HG02943 (cell line): Measurements from ENCODE around the gene CATSPERB.
"Not testable (repeated sequence)": the region's sequence is repeated elsewhere in the genome, so short reads cannot be mapped to it uniquely, and the experiment has no call there.

Source experiments
- ATAC-seq: cut with Tn5 transposase; IDR thresholded peaks from one replicate; pipeline ENCODE4 v1.9.1; 2021; ENCODE audit warnings: mild to moderate bottlenecking, low read depth, moderate library complexity; ENCODE audit not compliant: unreplicated experiment

The CATSPERB gene

DNA sequence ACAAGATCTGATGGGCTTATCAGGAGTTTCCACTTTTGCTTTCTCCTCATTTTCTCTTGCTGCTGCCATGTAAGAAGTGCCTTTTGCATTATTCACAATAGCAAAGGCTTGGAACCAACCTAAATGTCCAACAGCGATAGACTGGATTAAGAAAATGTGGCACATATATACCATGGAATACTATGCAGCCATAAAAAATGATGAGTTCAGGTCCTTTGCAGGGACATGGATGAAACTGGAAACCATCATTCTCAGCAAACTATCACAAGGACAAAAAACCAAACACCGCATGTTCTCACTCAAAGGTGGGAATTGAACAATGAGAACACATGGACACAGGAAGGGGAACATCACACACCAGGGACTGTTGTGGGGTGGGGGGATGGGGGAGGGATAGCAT is 137.9 kb downstream of the CATSPERB start:
- not testable (repeated sequence) for ATAC-seq

DNA sequence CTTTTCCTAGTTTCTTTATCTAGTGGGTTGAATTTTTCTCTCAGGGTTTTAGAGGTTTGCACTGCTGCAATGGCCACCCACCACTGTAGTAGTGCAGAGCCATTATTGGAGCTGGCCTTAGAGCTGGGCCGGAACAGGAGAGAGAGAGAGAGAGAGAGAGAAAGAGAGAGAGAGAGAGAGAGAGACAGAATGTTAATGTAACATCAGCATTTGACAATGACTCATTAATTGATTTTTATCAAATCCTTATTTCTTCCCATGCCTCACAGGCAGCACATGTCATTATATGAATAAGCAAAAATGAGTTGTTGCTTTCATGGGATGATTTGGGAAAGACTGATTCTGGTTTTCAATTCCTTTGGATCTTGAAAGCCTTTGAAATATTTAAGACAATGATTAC is 145.5 kb downstream of the CATSPERB start:
- ATAC-seq: no peak

DNA sequence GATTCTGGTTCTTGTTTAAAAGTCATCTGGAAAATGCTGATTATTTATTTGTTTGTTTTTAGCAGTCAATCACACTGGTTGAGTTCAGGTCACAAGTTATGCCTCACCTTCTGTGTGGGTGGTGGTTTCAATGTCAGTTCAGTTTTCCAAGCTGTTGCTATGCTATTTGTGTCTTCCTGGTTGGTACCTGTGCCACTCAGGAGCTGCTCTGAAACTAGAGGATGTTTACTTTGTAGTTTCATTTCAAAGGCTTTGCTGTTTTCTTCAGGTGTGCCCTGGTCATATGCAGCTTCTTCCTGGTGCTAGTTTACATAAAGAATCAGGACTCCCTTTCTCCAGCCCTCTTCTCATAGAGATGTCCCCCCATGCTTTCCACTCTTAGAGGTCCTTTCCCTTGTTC is 146.0 kb downstream of the CATSPERB start:
- ATAC-seq: no peak

DNA sequence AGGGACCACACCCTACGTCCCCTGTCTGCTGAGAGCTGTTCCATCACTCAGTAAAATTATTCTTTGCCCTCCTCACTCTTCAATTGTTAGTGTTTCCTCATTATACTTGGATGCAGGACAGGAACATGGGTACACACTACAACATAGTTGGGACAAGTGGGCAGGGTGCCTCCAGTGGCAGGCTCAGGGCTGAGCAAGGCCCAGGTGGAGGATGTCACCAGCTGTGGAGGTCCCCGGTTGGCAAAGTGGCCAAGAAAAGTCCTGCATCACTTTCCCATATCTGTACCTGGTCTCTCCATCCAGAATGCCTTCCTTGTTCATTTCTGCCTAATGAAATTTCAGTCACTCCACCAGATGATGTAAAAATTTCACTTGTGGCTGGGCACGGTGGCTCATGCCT is 149.1 kb downstream of the CATSPERB start:
- no peak for ATAC-seq

DNA sequence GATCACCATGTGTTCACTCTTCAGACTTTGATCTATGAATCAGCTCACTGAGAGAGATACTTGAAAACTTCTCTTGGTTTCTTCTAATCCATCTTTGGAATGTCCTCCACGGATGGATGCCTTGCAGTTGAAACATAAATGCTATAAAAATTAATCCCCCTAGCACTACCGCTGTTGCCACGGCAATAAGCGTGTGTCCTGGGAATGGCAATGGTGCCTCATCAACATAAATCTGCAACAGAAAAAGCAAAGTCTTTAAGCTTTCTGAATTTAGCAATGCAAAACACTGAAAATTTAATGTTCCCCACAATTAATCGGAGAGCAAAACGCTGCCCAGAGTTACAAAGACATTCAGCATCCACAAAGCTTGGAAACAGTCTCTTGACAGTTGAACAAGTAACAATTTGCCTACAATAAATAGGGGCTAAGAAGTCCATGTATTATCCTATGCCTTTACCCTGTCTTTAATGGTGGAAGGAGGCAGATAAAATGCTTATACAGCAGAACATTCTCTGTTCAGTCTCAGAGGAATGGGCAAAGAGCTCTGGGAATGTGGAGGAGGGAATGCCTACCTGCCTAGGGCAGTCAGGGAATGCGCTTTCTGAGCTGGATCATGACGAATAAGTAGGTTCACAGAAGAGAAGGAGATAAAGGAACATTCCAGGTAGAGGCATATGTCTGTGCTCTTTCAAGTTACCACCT is 150.9 kb downstream of the CATSPERB start:
- ATAC-seq: no peak

DNA sequence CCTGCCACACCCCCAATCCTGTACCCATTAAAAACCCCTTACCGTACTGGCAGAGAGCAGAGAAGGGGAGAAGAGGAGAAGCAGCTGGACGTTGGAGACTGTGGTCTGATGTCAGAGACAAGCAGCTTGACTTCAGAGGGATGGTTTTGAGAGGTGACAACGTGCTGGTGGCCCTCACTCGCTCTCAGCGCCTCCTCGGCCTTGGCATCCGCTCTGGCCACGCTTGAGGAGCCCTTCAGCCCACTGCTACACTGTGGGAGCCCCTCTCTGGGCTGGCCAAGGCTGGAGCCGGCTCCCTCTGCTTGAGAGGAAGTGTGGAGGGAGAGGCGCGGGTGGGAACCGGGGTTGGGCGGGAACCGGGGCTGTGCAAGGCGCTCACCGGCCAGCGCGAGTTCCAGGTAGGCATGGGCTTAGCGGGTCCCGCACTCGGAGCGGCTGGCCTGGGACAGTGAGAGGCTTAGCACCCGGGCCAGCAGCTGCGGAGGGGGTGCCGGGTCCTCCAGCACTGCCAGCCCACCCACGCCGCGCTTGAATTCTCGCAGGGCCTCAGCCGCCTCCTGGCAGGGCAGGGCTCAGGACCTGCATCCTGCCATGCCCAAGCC is 154.2 kb downstream of the CATSPERB start:
- no peak for ATAC-seq

DNA sequence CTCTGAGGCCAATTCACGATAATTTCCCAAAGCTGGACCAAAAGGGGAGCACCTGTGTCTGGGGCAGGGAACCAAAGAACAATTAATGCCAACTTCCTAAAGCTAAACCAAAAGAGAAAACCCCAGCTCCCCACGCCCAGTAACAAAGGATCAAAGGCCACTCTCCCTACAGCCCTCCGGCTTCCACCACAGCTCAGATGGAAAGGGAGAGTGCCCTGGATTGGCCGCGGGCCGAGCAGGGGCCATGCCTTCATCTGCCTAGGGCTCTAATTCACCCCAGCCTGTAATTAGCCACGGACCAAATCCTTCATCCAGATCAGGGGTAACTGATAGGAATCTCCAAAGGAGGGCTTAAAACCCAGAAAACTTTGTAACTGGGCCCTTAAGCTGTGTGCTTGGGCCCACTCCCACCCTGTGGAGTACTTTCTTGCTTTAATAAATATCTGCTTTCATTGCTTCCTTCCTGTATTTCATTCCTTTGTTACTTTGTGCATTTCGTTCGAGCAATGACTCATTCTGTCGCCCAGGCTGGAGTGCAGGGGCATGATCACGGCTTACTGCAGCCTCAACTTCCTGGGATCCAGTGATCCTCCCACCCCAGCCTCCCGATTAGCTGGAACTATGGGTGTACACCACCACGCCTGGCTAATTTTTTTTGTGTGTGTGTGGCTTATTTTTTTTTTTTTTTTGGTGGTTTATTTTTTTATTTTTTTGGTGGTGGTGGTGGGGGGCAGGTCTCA is 156.2 kb downstream of the CATSPERB start:
- ATAC-seq: no peak

DNA sequence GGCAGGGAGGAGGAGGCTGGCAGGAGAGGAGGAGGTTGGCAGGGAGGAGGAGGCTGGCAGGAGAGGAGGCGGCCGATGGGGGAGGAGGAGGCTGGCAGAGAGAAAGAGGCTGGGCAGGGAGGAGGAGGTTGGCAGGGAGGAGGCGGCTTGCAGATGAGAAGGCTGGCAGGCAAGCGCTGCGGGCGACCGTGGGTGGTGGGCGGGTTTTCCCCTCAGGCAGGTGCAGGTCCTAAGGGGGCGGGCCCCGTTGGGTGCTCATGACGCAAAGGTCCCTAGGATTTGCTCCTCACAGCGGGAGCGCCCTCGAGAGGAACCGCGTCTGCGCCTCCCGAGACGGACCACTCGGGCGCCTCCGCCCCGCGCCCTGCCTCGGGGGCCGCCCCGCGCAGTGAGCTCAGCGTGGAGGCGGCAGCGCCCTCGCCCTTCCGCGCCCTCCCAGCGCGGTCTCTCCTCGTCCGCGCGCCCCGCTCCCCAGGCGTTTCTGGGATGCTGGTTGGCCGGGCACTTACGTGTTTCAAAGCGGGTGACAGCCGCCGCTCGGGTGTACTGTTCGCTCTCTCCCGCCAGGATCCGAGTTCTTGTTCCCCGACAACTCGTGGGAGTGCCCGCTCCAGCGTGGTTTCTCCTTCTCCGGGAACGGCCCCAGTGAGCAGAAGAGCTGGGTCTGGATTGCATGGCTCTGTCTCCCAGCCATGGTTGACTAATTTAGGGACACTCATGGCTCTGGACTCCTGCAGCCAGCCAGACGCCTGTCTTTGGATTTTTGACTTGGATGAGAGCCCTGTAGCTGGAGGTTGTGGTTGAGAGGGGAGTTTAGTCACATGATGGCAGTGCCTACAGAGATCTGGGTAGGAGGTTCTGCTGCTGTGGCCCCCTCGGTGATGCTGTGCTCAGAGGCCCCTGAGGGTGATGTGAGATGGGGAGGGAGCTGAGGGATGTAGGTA is 157.7 kb downstream of the CATSPERB start:
- ATAC-seq: no peak

DNA sequence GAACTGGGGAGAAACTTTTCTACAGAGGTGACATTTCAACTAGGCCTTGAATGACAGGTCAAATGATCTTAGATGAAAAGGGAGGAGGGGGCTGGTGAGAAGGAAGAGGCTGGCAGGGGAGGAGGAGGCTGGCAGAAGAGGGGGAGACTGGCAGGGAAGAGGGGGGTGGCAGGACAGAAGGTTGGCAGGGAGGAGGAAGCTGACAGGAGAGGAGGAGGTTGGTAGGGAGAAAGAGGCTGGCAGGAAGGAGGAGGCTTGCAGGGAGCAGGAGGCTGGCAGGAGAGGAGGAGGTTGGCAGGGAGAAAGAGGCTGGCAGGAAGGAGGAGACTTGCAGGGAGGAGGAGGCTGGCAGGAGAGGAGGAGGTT is 158.4 kb downstream of the CATSPERB start:
- no peak for ATAC-seq

DNA sequence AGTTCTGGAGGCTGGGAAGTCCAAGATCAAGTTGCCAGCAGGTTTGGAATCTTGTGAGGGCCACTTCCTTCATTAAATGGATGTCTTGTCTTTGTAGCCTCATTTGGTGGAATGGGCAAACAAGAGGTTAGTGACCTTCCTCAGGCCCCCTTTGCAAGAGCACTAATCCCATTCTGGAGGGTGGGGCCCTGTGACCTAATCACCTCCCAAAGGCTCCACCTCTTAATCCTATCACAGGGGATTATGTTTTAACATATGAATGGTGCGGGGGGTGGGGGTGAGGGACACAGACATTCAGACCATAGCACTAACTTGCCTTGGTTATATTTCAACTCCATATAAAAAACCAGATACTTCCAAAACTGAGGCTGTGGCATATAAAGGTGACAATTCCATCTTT is 161.9 kb downstream of the CATSPERB start:
- ATAC-seq: no peak

DNA sequence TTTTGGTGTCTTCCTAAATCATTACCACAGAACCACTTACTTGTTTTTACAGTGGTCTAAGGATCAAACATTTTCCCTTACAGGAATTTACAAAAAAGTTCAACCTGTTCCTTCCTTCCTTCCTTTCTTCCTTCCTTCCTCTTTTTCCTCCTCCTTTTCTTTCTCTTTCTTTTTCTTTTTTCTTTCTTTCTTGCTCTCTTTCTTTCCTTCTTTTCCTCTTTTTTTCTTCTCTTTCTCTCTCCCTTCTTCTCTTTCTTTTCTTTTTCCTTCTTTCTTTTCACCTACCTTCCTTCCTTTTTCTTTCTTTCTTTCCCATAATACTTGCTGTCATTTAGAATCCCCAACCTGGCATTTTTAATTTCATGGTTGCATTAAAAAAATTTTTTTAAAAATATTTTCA is 162.6 kb downstream of the CATSPERB start:
- no peak for ATAC-seq

DNA sequence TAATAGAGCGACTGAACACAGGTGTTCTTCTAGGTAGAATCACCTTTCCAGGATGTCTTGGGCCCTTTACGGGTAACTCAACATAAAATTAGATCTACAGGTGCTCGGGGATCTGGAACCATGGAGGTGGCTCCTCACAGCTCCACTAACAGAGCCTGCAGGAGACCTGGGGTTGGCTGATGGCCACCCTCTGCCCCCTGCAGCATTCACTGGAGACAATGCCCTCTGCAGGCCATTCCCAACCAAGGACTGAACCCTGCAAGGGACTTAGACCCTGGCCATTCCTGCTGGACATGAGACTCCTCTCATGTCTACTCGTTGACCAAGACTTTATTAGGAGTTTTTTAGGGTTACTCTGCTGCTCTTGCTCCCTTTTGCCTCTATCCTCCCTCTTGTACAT is 163.3 kb downstream of the CATSPERB start:
- no peak for ATAC-seq

DNA sequence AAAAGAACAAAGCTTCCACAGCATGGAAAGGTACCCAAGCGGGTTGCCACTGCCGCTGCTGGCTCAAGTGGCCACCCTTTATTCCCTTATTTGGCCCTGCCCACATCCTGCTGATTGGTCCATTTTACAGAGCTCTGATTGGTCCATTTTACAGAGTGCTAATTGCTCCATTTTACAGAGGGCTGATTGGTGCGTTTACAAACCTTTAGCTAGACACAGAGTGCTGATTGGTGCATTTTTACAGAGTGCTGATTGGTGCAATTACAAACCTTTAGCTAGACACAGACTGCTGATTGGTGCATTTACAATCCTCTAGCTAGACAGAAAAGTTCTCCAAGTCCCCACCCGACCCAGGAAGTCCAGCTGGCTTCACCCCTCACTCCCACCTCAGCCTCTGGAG is 164.1 kb downstream of the CATSPERB start:
- ATAC-seq: not testable (repeated sequence)

DNA sequence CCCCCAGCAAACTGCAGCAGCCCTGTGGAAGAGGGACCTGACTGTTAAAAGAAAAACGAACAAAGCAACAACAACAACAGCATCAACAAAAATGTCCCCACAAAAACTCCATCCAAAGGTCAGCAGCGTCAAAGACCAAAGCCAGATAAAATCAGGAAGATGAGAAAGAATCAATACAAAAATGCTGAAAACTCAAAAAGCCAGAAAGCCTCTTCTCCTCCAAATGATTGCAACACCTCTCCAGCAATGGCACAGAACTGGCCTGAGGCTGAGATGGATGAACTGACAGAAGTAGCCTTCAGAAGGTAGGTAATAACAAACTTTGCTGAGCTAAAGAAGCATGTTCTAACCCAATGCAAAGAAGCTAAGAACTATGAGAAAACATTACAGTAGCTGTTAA is 176.4 kb downstream of the CATSPERB start:
- no peak for ATAC-seq

DNA sequence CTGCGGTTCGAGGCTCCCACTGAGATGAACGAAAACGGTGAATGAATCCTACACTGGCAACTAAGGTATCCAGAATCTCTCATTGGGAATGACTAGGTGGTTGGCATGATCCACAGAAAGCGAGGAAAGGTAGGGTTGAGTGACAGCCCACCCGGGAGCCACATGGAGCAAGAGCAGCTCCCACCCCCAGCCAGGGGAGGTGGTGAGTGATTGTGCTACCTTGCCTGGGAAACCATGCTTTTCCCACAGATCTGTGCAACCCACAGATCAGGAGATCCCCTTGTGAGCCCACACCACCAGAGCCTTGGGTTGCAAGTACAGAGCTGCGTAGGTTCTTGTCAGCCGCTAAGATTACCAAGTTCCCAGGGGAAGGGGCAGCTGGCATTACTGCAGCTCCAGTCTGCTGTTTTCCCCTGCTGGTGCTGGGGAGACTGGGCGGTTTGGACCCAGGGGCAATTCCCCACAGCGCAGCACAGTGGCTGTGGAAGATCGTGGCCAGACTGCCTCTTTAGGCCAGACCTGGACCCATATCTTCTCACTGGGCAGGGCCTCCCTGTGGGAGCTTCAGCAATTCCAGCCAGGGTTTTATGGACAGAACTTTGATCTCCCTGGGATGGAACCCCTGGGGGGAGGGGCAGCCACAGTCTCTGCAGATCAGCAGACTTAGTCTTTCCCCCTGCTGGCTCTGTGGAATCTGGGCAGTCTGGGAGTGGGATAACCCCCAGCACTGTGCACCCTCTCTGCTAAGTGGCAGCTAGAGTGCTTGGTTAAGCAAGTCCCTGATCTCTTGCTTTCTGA is 177.2 kb downstream of the CATSPERB start:
- ATAC-seq: no peak

DNA sequence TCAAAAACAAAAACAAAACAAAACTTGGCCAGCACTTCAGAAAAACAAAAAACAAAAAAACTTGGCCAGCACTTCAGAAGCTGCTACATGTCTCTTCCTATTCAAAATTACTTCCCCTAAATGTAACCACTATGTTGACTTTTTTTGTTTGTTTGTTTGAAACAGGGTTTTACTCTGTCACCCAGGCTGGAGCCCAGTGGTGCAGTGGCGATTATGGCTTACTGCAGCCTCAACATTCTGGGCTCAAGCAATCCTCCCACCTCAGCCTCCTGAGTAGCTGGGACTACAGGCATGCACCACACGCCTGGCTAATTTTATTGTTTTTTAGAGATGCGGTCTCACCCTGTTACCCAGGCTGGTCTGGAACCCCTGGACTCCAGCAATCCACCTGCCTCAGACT is 183.8 kb downstream of the CATSPERB start:
- ATAC-seq: no peak

DNA sequence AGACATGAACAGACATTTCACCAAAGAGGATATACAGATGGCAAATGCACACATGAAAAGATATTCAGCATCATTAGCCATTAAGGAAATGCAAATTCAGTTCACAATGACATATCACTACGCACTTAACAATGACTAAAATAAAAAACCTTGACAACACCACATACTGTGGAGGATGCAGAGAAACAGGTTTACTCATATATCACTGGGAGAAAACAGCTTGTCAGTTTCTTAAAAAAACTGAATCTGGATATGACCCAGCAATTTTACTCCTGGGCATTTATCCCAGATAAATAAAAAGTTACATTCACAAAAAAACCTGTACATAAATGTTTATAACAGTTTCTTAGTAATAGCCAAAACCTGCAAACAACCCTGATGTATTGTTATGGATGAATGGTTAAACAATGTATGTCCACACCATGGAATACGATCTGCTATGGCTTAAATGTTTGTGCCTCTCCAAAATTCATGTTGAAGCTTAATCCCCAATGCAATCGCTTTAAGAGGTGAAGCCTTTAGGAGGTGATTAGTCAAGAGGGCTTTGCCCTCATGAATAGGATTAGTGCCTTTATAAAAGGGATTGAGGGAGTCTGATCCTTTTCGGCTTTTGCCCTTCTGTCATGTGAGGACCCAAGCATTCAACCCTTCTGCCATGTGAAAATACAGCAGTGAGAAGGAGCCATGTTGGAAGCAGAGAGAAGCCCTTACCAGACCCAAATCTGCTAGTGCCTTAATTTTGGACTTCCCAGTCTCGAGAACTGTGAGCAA is 185.8 kb downstream of the CATSPERB start:
- ATAC-seq: no peak

DNA sequence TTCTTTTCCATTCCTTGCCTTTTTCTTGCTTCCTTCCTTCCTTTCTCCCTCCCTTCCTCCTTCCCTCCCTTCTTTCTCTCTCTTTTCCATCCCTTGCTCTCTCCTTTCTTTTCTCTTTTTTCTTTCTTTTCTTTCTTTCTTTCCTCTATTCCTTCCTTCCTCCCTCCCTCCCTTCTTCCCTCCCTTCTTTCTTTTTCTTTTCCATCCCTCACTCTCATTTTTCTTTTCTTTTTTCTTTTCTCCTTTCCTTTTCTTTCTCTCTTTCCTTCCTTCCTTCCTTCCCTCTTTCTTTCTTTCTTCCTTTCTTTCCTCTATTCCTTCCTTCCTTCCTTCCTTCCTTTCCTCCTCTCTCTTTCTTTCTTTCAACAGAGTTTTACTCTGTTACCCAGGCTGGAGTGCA is 186.7 kb downstream of the CATSPERB start:
- no peak for ATAC-seq

DNA sequence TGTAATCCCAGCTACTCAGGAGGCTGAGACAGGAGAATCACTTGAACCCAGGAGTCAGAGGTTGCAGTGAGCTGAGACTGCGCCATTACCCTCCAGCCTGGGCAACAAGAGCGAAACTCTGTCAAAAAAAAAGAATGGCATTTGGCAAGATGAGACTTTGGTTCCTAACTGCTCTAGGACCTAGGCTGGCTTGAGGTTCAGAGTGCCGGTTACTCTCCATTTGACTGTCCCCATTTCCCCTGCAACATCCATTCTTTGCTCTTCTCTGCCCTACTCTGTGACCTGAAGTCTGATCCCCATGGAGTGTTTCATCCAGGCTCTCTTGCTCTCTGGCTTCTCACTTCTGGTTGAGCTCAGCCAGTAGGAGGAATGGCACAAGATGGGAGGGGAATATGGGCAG is 195.6 kb downstream of the CATSPERB start:
- ATAC-seq: no peak
